IMR-90 (cell line): Measurements from ENCODE around the gene TOPORS. TPM values are rescaled to one million over a fixed set of nuclear protein-coding genes. Genes with fewer than 3 reads are reported as not detected.

ENCODE experiments used
- ATAC-seq: fragments of 200-7000 bp; cut with Tn5 transposase; 2 replicates; pipeline ENCODE4 v1.9.1; 2020; ENCODE audit warnings: low read depth, mild to moderate bottlenecking, moderate library complexity
- BruUV-seq: library from RNA; stranded (reverse); fragments of 400-500 nt; replicated peaks from 2 replicates; lab custom pipeline; 2021; lab: Mats Ljungman, UMichigan
- CTCF ChIA-PET: fragments of 300-600 bp; formaldehyde crosslinking; extraction: SDS; loops from one replicate; lab custom pipeline; 2021; ENCODE audit warnings: antibody characterized with exemption; lab: Yijun Ruan, JAX
- POLR2A ChIA-PET: fragments of 300-600 bp; sonication (Branson Sonifier 250); formaldehyde crosslinking; loops from one replicate; lab custom pipeline; 2022; ENCODE audit warnings: antibody characterized with exemption; ENCODE audit not compliant: unreplicated experiment; lab: Charles Lee
- DNase-seq: peaks from one replicate; pipeline ENCODE4 v3.0.0; 2013
- H2AFZ ChIP-seq: replicated peaks from 2 replicates; pipeline ENCODE3; 2013; ENCODE audit warnings: low read length, mild to moderate bottlenecking; ENCODE audit not compliant: poor library complexity
- H2AK5ac ChIP-seq: 2 replicates; pipeline ENCODE4 v1.6.1; 2013; ENCODE audit warnings: low read depth, low read length, inconsistent platforms
- H2AK9ac ChIP-seq: replicated peaks from 2 replicates; pipeline ENCODE3; 2013; ENCODE audit warnings: mild to moderate bottlenecking, low read depth, low read length, moderate library complexity; ENCODE audit not compliant: poor library complexity
- H2BK120ac ChIP-seq: 2 replicates; pipeline ENCODE4 v1.6.1; 2013; ENCODE audit warnings: low read depth, low read length, inconsistent platforms
- H2BK15ac ChIP-seq: 3 replicates; pipeline ENCODE4 v1.6.1; 2013; ENCODE audit warnings: low read depth, low read length, inconsistent platforms
- H2BK20ac ChIP-seq: 2 replicates; pipeline ENCODE4 v1.6.1; 2013; ENCODE audit warnings: low read depth, mild to moderate bottlenecking, inconsistent platforms, low read length, moderate library complexity
- H2BK5ac ChIP-seq: 2 replicates; pipeline ENCODE4 v1.6.1; 2013; ENCODE audit warnings: mild to moderate bottlenecking, low read depth, low read length, inconsistent platforms; ENCODE audit not compliant: poor library complexity, severe bottlenecking
- H3K14ac ChIP-seq: replicated peaks from 2 replicates; pipeline ENCODE4 v1.6.1; 2013; ENCODE audit warnings: low read depth, low read length, inconsistent platforms
- H3K18ac ChIP-seq: 2 replicates; pipeline ENCODE4 v1.6.1; 2013; ENCODE audit warnings: low read depth, low read length, control low read depth
- H3K23ac ChIP-seq: 2 replicates; pipeline ENCODE4 v1.6.1; 2013; ENCODE audit warnings: low read depth, low read length, inconsistent platforms
- H3K27ac ChIP-seq: 2 replicates; pipeline ENCODE4 v1.5.1; 2013; ENCODE audit warnings: mild to moderate bottlenecking, control low read depth, low read length; ENCODE audit not compliant: insufficient read depth
- H3K27me3 ChIP-seq: 2 replicates; pipeline ENCODE4 v1.6.1; 2013; ENCODE audit warnings: low read length; ENCODE audit not compliant: control insufficient read depth, insufficient read depth
- H3K36me3 ChIP-seq: 2 replicates; pipeline ENCODE4 v1.6.1; 2013; ENCODE audit warnings: low read length, mixed read lengths; ENCODE audit not compliant: control insufficient read depth, insufficient read depth
- H3K4ac ChIP-seq: 2 replicates; pipeline ENCODE4 v1.6.1; 2013; ENCODE audit warnings: low read depth, low read length, inconsistent platforms
- H3K4me1 ChIP-seq: 2 replicates; pipeline ENCODE4 v1.6.1; 2013; ENCODE audit warnings: low read length, mixed read lengths; ENCODE audit not compliant: control insufficient read depth, insufficient read depth
- H3K4me2 ChIP-seq: 2 replicates; pipeline ENCODE4 v1.6.1; 2013; ENCODE audit warnings: low read depth, mild to moderate bottlenecking, control low read depth, low read length, moderate library complexity
- H3K4me3 ChIP-seq: 2 replicates; pipeline ENCODE4 v1.5.1; 2013; ENCODE audit warnings: low read depth, mild to moderate bottlenecking, control low read depth, low read length, moderate library complexity; ENCODE audit not compliant: insufficient read depth
- H3K56ac ChIP-seq: 2 replicates; pipeline ENCODE4 v1.6.1; 2013; ENCODE audit warnings: low read length, inconsistent platforms; ENCODE audit not compliant: insufficient read depth; ENCODE audit errors: extremely low read depth
- H3K79me1 ChIP-seq, 2 experiments: 2 replicates each; pipeline ENCODE4 v1.6.1; 2013; ENCODE audit warnings: low read length in 2 of 2, inconsistent platforms in 1 of 2, low read depth in 1 of 2
- H3K9ac ChIP-seq: 2 replicates; pipeline ENCODE4 v1.6.1; 2013; ENCODE audit warnings: low read depth, low read length, control low read depth
- H3K9me1 ChIP-seq: 2 replicates; pipeline ENCODE4 v1.6.1; 2013; ENCODE audit warnings: low read length, inconsistent platforms; ENCODE audit not compliant: insufficient read depth
- H3K9me3 ChIP-seq: 2 replicates; pipeline ENCODE4 v1.6.1; 2013; ENCODE audit warnings: low read length; ENCODE audit not compliant: control insufficient read depth, insufficient read depth
- H4K20me1 ChIP-seq: 2 replicates; pipeline ENCODE4 v1.6.1; 2013; ENCODE audit warnings: low read length, inconsistent platforms; ENCODE audit not compliant: insufficient read depth
- H4K5ac ChIP-seq: 2 replicates; pipeline ENCODE4 v1.6.1; 2013; ENCODE audit warnings: mild to moderate bottlenecking, low read depth, low read length, control low read depth
- H4K8ac ChIP-seq, 2 experiments: 2 replicates each; pipeline ENCODE4 v1.6.1; 2013; ENCODE audit warnings: low read depth in 2 of 2, low read length in 2 of 2, control low read depth in 1 of 2, inconsistent platforms in 1 of 2
- H4K91ac ChIP-seq: 2 replicates; pipeline ENCODE4 v1.6.1; 2013; ENCODE audit warnings: low read depth, low read length, inconsistent platforms; ENCODE audit not compliant: insufficient read depth
- MAFK ChIP-seq: IDR thresholded peaks from 2 replicates; pipeline ENCODE4 v1.6.1; 2012; ENCODE audit warnings: low read depth, low read length, improper control_type of control experiment
- RFX5 ChIP-seq: IDR thresholded peaks from 2 replicates; pipeline ENCODE4 v1.8.0; 2012; ENCODE audit warnings: low read depth, mild to moderate bottlenecking, low read length, moderate library complexity
- WGBS, 2 experiments: methylation state at CpG; one replicate each; pipeline versions ENCODE4 v1.1.5 to v1.1.7; 2013; ENCODE audit warnings: missing lambda C conversion rate in 2 of 2; ENCODE audit not compliant: insufficient read length in 1 of 2; ENCODE audit errors: extremely low coverage in 2 of 2; 5-methylcytosine and 5-hydroxymethylcytosine counted together
- dilution Hi-C: fragments of 300-500 bp; cut with HindIII; formaldehyde crosslinking; loops from one replicate; pipeline ENCODE4 v1.14.3; 2018; ENCODE audit warnings: low sequenced_read_pairs; ENCODE audit not compliant: unreplicated experiment
- in situ Hi-C: fragments of 300-500 bp; cut with MboI; formaldehyde crosslinking; loops from 3 replicates; pipeline ENCODE4 v1.14.3; 2019; ENCODE audit warnings: low sequenced_read_pairs, inconsistent platforms, mixed read lengths
- intact Hi-C: fragments of 100-400 bp; cut with micrococcal nuclease; formaldehyde crosslinking; loops from 2 replicates; pipeline ENCODE4 v1.10.0; 2022
- polyA plus RNA-seq, 3 experiments: library from polyadenylated mRNA; depleted of rRNA; stranded (reverse); fragments of >200 nt; gene quantifications; 2 replicates each; pipeline ENCODE4 v1.2.3, GENCODE V29; 2012; ENCODE audit warnings: low replicate concordance in 1 of 3
- total RNA-seq: library from RNA; depleted of rRNA; stranded (reverse); fragments of >200 nt; gene quantifications from 2 replicates; pipeline ENCODE4 v1.2.3, GENCODE V29; 2012

The TOPORS gene
- total and polyA plus RNA-seq, 2 of the 4 experiments (the other 2 are of a cell fraction) = 7.4 to 27.8 TPM

DNA sequence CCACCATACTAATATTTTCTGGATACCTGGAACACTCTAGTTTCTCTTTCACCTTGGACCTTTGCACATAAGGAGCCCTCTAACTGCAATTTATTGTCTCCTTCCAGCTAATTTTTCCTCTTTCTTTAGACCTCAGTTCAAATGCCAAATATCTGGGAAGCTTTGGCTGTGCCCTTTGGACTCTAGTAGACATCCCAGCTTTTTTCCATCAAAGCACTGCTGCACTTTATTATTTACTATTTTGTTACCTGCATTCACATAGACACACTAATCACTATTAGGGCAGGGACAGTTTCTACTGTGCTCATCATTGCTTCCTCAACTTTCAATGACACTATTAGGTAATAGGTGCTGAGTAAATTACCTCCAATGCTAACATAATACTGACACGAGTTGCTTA, 28.5 kb downstream of the TOPORS start:
- Histone ChIP-seq H2BK20ac (no peak overlapping the region), H2AK5ac (no peak overlapping the region), H4K8ac (no peak overlapping the region), H3K27me3 (no peaks in the 10 kb centered on the region), H3K23ac (no peak overlapping the region), H2AFZ (no peak overlapping the region), H3K56ac (no peak overlapping the region), H3K4me2 (peak overlapping the region; percentile 11; the same call in 1 of the 2 replicates), H4K5ac (no peak overlapping the region), H3K4ac (no peak overlapping the region), H3K9ac (no peak overlapping the region), H3K4me1 (peaks cover 3% of the 10 kb centered on the region), H2BK120ac (no peak overlapping the region), H3K9me1 (no peaks in the 10 kb centered on the region), H4K20me1 (no peaks in the 10 kb centered on the region), H3K14ac (no peak overlapping the region), H3K79me1 (peaks cover 31 to 35% of the 10 kb centered on the region in 2 experiments), H2BK5ac (no peak overlapping the region), H2AK9ac (no peak overlapping the region), H3K36me3 (no peaks in the 10 kb centered on the region), H3K27ac (no peak overlapping the region), H2BK15ac (no peak overlapping the region), H3K18ac (no peak overlapping the region), H3K4me3 (no peak overlapping the region), H4K91ac (no peak overlapping the region), H3K9me3 (no peaks in the 10 kb centered on the region; the same call in none of the 2 replicates)
- in situ Hi-C loops = no loop called here
- WGBS, 2 experiments = no CpG with 5 or more reads among the region's 1 CpG
- DNase-seq = no peak
- ChIA-PET POLR2A (no interaction called here), CTCF (no interaction called here)
- intact Hi-C loops = no loop called here
- no peak for ATAC-seq
- no peak for TF ChIP-seq MAFK
- no peak for TF ChIP-seq RFX5
- no TSS peak for BruUV-seq
- dilution Hi-C loops = no loop called here
